Fibroblast of lung (primary cell): Measurements from ENCODE around the gene ERI3. TPM values are rescaled to one million over a fixed set of nuclear protein-coding genes. Genes with fewer than 3 reads are reported as not detected.

Experiments
- DNase-seq, 2 donors: peaks; one replicate each; pipeline versions ENCODE4 v3.0.0 to v3.0.0-alpha.2; 2010; ENCODE audit warnings: low read depth in 2 of 2
- H2AFZ ChIP-seq: 2 replicates; pipeline ENCODE4 v1.5.1; 2012; ENCODE audit warnings: low read length, control low read depth, inconsistent platforms
- H3K27ac ChIP-seq: 2 replicates; pipeline ENCODE4 v1.5.1; 2011; ENCODE audit warnings: low read length, control low read depth; ENCODE audit not compliant: insufficient read depth
- H3K27me3 ChIP-seq: 2 replicates; pipeline ENCODE4 v1.5.1; 2011; ENCODE audit warnings: mild to moderate bottlenecking, low read length; ENCODE audit not compliant: control insufficient read depth, insufficient read depth
- H3K36me3 ChIP-seq: 2 replicates; pipeline ENCODE4 v1.5.1; 2011; ENCODE audit warnings: low read length; ENCODE audit not compliant: control insufficient read depth, insufficient read depth
- H3K4me1 ChIP-seq: 2 replicates; pipeline ENCODE4 v1.5.1; 2011; ENCODE audit warnings: low read length; ENCODE audit not compliant: control insufficient read depth, insufficient read depth; ENCODE audit errors: extremely low read depth
- H3K4me2 ChIP-seq: 2 replicates; pipeline ENCODE4 v1.5.1; 2011; ENCODE audit warnings: low read length, control low read depth; ENCODE audit not compliant: insufficient read depth; ENCODE audit errors: extremely low read depth
- H3K4me3 ChIP-seq, 4 experiments: fragments of 200-600 bp in 1 of 4; sonication (generic) in 1 of 4; replicated peaks in 1 of 4; 2 replicates each; pipeline ENCODE4 v1.5.1; 2011 to 2016; ENCODE audit warnings: low read length in 4 of 4, low read depth in 3 of 4, mild to moderate bottlenecking in 3 of 4, control low read depth in 2 of 4, inconsistent platforms in 1 of 4, mixed read lengths in 1 of 4; ENCODE audit not compliant: insufficient read depth in 1 of 4; ENCODE audit errors: control extremely low read depth in 1 of 4
- H3K79me2 ChIP-seq: 2 replicates; pipeline ENCODE4 v1.5.1; 2012; ENCODE audit warnings: mild to moderate bottlenecking, low read length, inconsistent platforms; ENCODE audit not compliant: control insufficient read depth, insufficient read depth
- H3K9ac ChIP-seq: 2 replicates; pipeline ENCODE4 v1.5.1; 2011; ENCODE audit warnings: mild to moderate bottlenecking, low read length, control low read depth; ENCODE audit not compliant: insufficient read depth
- H3K9me3 ChIP-seq: 2 replicates; pipeline ENCODE4 v1.5.1; 2012; ENCODE audit warnings: low read depth, low read length; ENCODE audit not compliant: control insufficient read depth, insufficient read depth
- H4K20me1 ChIP-seq: 2 replicates; pipeline ENCODE4 v1.5.1; 2011; ENCODE audit warnings: low read length; ENCODE audit not compliant: control insufficient read depth, insufficient read depth; ENCODE audit errors: extremely low read depth
- EZH2 ChIP-seq: IDR thresholded peaks from 2 replicates; pipeline ENCODE4 v1.5.1; 2012; ENCODE audit warnings: low read length, control low read depth, mild to moderate bottlenecking; ENCODE audit errors: missing control alignments
- polyA plus RNA-seq, 2 donors: library from polyadenylated mRNA; depleted of rRNA in 1 of 2; stranded (reverse) in 1 of 2; unstranded in 1 of 2; fragments of >200 nt; gene quantifications; 2 replicates each; pipeline ENCODE4 v1.2.1, GENCODE V29; 2011 to 2012; ENCODE audit warnings: missing spikeins in 1 of 2
- total RNA-seq: library from RNA; depleted of rRNA; stranded (reverse); fragments of >200 nt; gene quantifications from 2 replicates; pipeline ENCODE4 v1.2.1, GENCODE V29; 2014
- TF ChIP-seq, protein P1 (sequence below), 2 donors: IDR thresholded peaks in 1 of 2; conservative IDR thresholded peaks in 1 of 2; 1 replicate in 1 of 2; 2 replicates in 1 of 2; pipeline ENCODE4 v1.5.1; 2011 to 2012; ENCODE audit warnings: low read length in 2 of 2, control low read depth in 1 of 2, inconsistent platforms in 1 of 2, low read depth in 1 of 2, mild to moderate bottlenecking in 1 of 2

Gene ERI3
- total and polyA plus RNA-seq, 2 donors (not counting 1 experiment from before 2014, with no cell fraction given) = 43.4 to 44.9 TPM

DNA sequence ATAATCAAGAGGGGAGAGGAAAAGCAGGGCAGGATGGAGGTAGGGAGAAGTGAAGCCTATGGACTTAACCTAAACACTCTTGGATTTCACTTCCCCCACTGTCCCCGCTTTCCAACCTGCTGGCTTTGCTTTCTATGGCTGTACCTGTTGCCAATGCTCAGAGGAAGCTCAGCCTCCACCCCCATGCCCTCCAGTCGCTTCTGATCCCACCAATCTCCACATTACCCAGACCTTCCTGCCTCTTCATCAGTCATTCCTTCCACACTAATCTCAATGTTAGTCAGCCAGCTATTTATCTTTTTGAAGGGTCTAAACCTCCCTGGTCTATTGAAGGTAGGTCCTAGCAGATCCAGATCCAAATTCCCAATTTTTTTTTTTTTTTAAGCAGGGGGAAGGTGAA lies 24.1 kb downstream of the ERI3 start:
- Histone ChIP-seq H3K9ac (no peak overlapping the region), H3K4me2 (no peak overlapping the region), H4K20me1 (no peaks in the 10 kb centered on the region), H2AFZ (no peak overlapping the region), H3K79me2 (no peaks in the 10 kb centered on the region), H3K4me1 (peaks cover 10% of the 10 kb centered on the region), H3K27me3 (no peaks in the 10 kb centered on the region), H3K36me3 (no peaks in the 10 kb centered on the region), H3K27ac (no peak overlapping the region), H3K9me3 (no peaks in the 10 kb centered on the region), H3K4me3 (no peak overlapping the region)
- no peak for DNase-seq
- TF ChIP-seq, protein P1, sequence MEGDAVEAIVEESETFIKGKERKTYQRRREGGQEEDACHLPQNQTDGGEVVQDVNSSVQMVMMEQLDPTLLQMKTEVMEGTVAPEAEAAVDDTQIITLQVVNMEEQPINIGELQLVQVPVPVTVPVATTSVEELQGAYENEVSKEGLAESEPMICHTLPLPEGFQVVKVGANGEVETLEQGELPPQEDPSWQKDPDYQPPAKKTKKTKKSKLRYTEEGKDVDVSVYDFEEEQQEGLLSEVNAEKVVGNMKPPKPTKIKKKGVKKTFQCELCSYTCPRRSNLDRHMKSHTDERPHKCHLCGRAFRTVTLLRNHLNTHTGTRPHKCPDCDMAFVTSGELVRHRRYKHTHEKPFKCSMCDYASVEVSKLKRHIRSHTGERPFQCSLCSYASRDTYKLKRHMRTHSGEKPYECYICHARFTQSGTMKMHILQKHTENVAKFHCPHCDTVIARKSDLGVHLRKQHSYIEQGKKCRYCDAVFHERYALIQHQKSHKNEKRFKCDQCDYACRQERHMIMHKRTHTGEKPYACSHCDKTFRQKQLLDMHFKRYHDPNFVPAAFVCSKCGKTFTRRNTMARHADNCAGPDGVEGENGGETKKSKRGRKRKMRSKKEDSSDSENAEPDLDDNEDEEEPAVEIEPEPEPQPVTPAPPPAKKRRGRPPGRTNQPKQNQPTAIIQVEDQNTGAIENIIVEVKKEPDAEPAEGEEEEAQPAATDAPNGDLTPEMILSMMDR (conservative IDR thresholded peaks at IDR 0.05 in 1 of 2, IDR thresholded peaks at IDR 0.05 in 1 of 2; ENCODE audit: low read depth in 1 of 2, low read length in 2 of 2) = no peak
- TF ChIP-seq EZH2 = no peak

- Histone ChIP-seq H3K4me3 (no peak overlapping the region), H3K27me3 (no peaks in the 10 kb centered on the region), H3K9me3 (no peaks in the 10 kb centered on the region), H4K20me1 (no peaks in the 10 kb centered on the region), H3K27ac (peak overlapping the region; percentile 73), H3K9ac (no peak overlapping the region), H3K36me3 (no peaks in the 10 kb centered on the region), H3K4me1 (peaks cover 10% of the 10 kb centered on the region), H3K79me2 (no peaks in the 10 kb centered on the region), H2AFZ (no peak overlapping the region), H3K4me2 (no peak overlapping the region)
- no peak for TF ChIP-seq EZH2
- TF ChIP-seq, protein P1 (conservative IDR thresholded peaks at IDR 0.05 in 1 of 2, IDR thresholded peaks at IDR 0.05 in 1 of 2; ENCODE audit: low read depth in 1 of 2, low read length in 2 of 2) = no peak
- peak in 1 of 2 donors; percentile 24 for DNase-seq
Observed at GRCh38 chr1:44328671-44329416, 26.2 kb downstream of the ERI3 start.

DNA sequence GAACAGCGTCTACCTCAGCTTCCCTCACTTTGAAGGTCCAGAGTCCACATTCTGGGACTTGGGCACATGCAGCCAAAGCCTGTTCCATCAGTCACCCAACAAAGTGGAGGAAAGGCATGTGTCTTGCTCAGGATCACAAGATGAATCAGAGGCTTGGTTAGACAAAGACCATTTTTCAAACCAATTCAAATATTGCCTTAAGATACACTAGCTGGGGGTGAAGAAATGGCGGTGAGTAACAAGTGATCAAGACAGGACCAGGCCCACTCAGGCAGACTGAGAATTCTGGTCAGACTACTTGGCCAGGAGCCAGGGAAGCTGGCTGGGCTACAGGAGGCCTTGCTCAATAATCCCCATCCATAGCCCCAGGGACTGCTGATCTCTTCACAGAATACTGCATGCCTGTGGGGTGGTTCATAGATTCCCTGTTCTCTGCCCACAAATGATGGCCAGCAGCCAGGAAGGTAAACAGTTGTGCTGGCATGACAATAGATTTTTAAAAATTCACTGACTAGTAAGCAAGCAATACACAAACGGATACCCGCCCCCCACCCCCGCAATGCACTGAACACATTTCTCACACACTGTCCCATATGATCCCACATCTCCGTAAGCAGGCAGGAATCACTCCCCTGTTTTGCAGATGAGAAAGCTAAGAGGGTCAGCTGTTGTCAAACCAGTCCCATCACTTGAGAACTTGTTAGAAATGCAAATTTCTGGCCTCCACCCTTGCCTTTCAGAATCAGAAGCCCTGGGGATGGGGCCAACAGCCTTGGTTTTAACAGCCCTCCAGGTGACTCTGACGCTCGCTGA lies 27.2 kb downstream of the ERI3 start:
- Histone ChIP-seq H3K4me2 (peak overlapping the region; percentile 56), H3K9me3 (no peaks in the 10 kb centered on the region), H3K79me2 (no peaks in the 10 kb centered on the region), H3K9ac (peak overlapping the region; percentile 41), H3K4me1 (peaks cover 10% of the 10 kb centered on the region), H3K4me3 (no peak overlapping the region), H4K20me1 (no peaks in the 10 kb centered on the region), H3K36me3 (no peaks in the 10 kb centered on the region), H3K27ac (peak overlapping the region; percentile 73), H3K27me3 (no peaks in the 10 kb centered on the region), H2AFZ (no peak overlapping the region)
- TF ChIP-seq, protein P1 (conservative IDR thresholded peaks at IDR 0.05 in 1 of 2, IDR thresholded peaks at IDR 0.05 in 1 of 2; ENCODE audit: low read depth in 1 of 2, low read length in 2 of 2) = no peak
- no peak for TF ChIP-seq EZH2
- peak; percentile 99 to 100 for DNase-seq
